ENCODE data around the gene ALKBH8.
A peak's percentile ranks its signal among the peaks of the same experiment; 100 is the strongest.
"Not testable (repeated sequence)": the region's sequence is repeated elsewhere in the genome, so short reads cannot be mapped to it uniquely, and the experiment has no call there.

The ALKBH8 gene

GRCh38 chr11:107504981-107505380 lies 60.6 kb downstream of the ALKBH8 start:
- no peak for DNase-seq (ENCODE audit: low read depth in 2 of 2)

GRCh38 chr11:107501713-107502112 lies 63.8 kb downstream of the ALKBH8 start:
- no peak for DNase-seq (ENCODE audit: low read depth in 2 of 2)

GRCh38 chr11:107497371-107497770 lies 68.2 kb downstream of the ALKBH8 start:
- not testable (repeated sequence) for DNase-seq (ENCODE audit: low read depth in 2 of 2)

- DNase-seq (ENCODE audit: low read depth in 2 of 2), result no peak
These were observed 69.5 kb downstream of the ALKBH8 start for GRCh38 chr11:107496011-107496410.

GRCh38 chr11:107494055-107494454 lies 71.5 kb downstream of the ALKBH8 start:
- no peak for DNase-seq (ENCODE audit: low read depth in 2 of 2)

- no peak for DNase-seq (ENCODE audit: low read depth in 2 of 2)
These were observed 72.4 kb downstream of the ALKBH8 start for GRCh38 chr11:107493117-107493516.

- DNase-seq (ENCODE audit: low read depth in 2 of 2), result no peak
These were observed 74.7 kb downstream of the ALKBH8 start for GRCh38 chr11:107490836-107491235.

GRCh38 chr11:107482234-107482633 lies 83.3 kb downstream of the ALKBH8 start:
- DNase-seq (ENCODE audit: low read depth in 2 of 2), result no peak

- no peak for DNase-seq (ENCODE audit: low read depth in 2 of 2)
These were observed 86.6 kb downstream of the ALKBH8 start for GRCh38 chr11:107478922-107479321.

- no peak for DNase-seq (ENCODE audit: low read depth in 2 of 2)
These were observed 87.7 kb downstream of the ALKBH8 start for GRCh38 chr11:107477820-107478219.

GRCh38 chr11:107473792-107474191 lies 91.7 kb downstream of the ALKBH8 start:
- no peak for DNase-seq (ENCODE audit: low read depth in 2 of 2)

GRCh38 chr11:107472966-107473365 lies 92.6 kb downstream of the ALKBH8 start:
- no peak for DNase-seq (ENCODE audit: low read depth in 2 of 2)

GRCh38 chr11:107468596-107468995 lies 96.9 kb downstream of the ALKBH8 start:
- no peak for DNase-seq (ENCODE audit: low read depth in 2 of 2)

- no peak for DNase-seq (ENCODE audit: low read depth in 2 of 2)
These were observed 97.8 kb downstream of the ALKBH8 start for GRCh38 chr11:107467696-107468095.

GRCh38 chr11:107466275-107466866 lies 99.2 kb downstream of the ALKBH8 start:
- not testable (repeated sequence) for DNase-seq (ENCODE audit: low read depth in 2 of 2)

GRCh38 chr11:107457558-107458271 lies 107.8 kb downstream of the ALKBH8 start, which contains the start of gene CWF19L2:
CWF19L2 (minus strand) TSS chr11:107457825; CDS start chr11:107457816, 9 bp downstream.
- DNase-seq (ENCODE audit: low read depth in 2 of 2), result peak; percentile 78 to 83

- no peak for DNase-seq (ENCODE audit: low read depth in 2 of 2)
These were observed 108.4 kb downstream of the ALKBH8 start for GRCh38 chr11:107457205-107457557.

- no peak for DNase-seq (ENCODE audit: low read depth in 2 of 2)
These were observed 111.8 kb downstream of the ALKBH8 start for GRCh38 chr11:107453594-107454286.

Data from activated CD8-positive, alpha-beta memory T cell treated with anti-CD3 and anti-CD28 coated beads for 4 hours (primary cell).